Retinal pigment epithelial cell (primary cell): ENCODE measurements around the gene GID8.

Experiments
- DNase-seq: peaks from one replicate; pipeline ENCODE4 v3.0.0-alpha.2; 2010; ENCODE audit warnings: low read depth
- H3K4me3 ChIP-seq: 2 replicates; pipeline ENCODE4 v1.5.1; 2011; ENCODE audit warnings: mild to moderate bottlenecking, low read length, control low read depth, moderate library complexity
- TF ChIP-seq, protein P1 (sequence below): conservative IDR thresholded peaks from 2 replicates; pipeline ENCODE4 v1.5.1; 2011; ENCODE audit warnings: low read depth, low read length, control low read depth, inconsistent platforms

GID8 gene

GRCh38 chr20:62963614-62964397 is 25.9 kb downstream of the GID8 start:
- TF ChIP-seq, protein P1, sequence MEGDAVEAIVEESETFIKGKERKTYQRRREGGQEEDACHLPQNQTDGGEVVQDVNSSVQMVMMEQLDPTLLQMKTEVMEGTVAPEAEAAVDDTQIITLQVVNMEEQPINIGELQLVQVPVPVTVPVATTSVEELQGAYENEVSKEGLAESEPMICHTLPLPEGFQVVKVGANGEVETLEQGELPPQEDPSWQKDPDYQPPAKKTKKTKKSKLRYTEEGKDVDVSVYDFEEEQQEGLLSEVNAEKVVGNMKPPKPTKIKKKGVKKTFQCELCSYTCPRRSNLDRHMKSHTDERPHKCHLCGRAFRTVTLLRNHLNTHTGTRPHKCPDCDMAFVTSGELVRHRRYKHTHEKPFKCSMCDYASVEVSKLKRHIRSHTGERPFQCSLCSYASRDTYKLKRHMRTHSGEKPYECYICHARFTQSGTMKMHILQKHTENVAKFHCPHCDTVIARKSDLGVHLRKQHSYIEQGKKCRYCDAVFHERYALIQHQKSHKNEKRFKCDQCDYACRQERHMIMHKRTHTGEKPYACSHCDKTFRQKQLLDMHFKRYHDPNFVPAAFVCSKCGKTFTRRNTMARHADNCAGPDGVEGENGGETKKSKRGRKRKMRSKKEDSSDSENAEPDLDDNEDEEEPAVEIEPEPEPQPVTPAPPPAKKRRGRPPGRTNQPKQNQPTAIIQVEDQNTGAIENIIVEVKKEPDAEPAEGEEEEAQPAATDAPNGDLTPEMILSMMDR = no peak
- H3K4me3 ChIP-seq = no peak overlapping the region

GRCh38 chr20:62964700-62965099 is 26.8 kb downstream of the GID8 start:
- DNase-seq = no peak
- H3K4me3 ChIP-seq = no peak overlapping the region
- TF ChIP-seq, protein P1 = no peak

More at GRCh38 chr20:62963614-62964397, 25.9 kb downstream of the GID8 start:
- no peak for DNase-seq

- TF ChIP-seq, protein P1 = no peak
- DNase-seq = no peak
- no peak overlapping the region for H3K4me3 ChIP-seq
These were observed 27.4 kb downstream of the GID8 start for GRCh38 chr20:62965363-62965771.

- DNase-seq = no peak
- TF ChIP-seq, protein P1 = no peak
- no peak overlapping the region for H3K4me3 ChIP-seq
These were observed 28.5 kb downstream of the GID8 start for GRCh38 chr20:62966212-62967148.

GRCh38 chr20:62967149-62967501 is 29.2 kb downstream of the GID8 start:
- no peak for DNase-seq
- TF ChIP-seq, protein P1 = no peak
- no peak overlapping the region for H3K4me3 ChIP-seq

DNA sequence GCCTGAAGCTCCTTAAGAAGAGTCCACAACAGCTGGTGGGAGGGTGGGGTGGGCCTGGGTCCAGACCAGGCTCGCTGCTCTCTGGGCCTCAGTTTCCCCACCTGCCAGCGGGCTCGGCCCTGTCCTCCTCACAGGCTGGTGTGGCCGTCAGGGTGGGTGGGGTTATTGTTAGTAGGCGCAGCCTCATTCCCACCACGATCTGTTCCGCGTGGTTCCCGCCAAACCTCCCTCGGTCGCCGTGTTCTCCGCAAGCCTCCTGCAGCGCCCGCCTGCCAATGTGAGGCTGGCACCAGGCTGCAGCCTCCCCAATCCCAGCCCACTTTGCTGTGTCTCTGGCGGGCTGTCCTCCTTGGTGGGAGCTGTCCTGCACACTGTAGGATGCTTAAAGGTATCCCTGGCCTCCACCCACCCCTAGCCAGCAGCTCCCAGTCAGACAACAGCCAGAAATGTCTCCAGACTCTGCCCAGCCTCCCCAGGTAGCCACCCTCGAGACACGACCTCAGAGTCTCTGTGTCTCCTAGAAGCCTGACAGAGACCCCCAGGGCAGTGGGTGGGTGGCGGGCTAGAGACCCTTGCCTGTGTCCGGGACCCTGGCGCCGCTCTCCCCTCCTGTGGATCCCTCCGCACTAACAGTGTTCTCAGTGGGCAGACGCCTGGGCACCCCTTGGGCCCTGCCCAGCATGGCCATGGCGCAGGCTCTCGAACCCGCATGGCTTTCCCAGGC is 29.8 kb downstream of the GID8 start:
- TF ChIP-seq, protein P1 = no peak
- DNase-seq = no peak
- H3K4me3 ChIP-seq = no peak overlapping the region
